ENCODE measurements around the gene FOXO3. TPM values are rescaled to one million over a fixed set of nuclear protein-coding genes. Genes with fewer than 3 reads are reported as not detected.

The FOXO3 gene
- total RNA-seq, 1 experiment from 2014 or later: 22.1 TPM

DNA sequence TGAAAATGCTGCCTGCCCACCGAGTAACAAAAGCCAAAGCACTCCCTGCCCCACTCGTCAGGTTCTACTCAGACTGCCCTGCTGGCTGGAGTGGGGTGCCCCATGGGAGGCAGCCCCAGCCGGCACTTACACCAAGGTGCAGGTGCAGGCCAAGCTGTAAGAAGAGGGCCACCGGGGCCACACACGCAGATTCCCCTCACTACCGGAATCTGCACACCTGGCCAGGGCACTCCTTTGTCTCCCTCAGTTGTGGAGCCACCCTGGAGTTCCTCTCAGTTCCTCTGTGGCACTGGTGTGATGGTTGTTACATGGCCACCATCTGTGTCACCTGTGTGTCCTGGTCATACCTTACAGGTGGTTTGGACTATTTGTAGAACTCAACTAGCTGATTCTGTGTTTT lies 112.4 kb downstream of the FOXO3 start:
- Histone ChIP-seq H2BK120ac (ENCODE audit: low read depth, low read length, poor library complexity, severe bottlenecking) (no peak overlapping the region), H4K91ac (ENCODE audit: insufficient read length, low read depth, low read length) (no peak overlapping the region), H3K4ac (ENCODE audit: low read depth, low read length) (no peak overlapping the region), H3K23me2 (ENCODE audit: insufficient read length, low read depth, low read length, poor library complexity, severe bottlenecking) (no peaks in the 10 kb centered on the region), H3K27me3 (ENCODE audit: insufficient read depth, low read length) (no peaks in the 10 kb centered on the region), H2BK5ac (ENCODE audit: insufficient read length, low read length) (no peak overlapping the region), H3K4me2 (ENCODE audit: insufficient read depth, insufficient read length, low read length) (no peak overlapping the region), H2AK5ac (ENCODE audit: insufficient read length, low read length) (no peak overlapping the region), H2BK12ac (ENCODE audit: insufficient read length, low read depth, low read length) (no peak overlapping the region), H3K27ac (ENCODE audit: insufficient read length, low read depth, low read length) (no peak overlapping the region), H3K79me2 (ENCODE audit: insufficient read depth, low read length) (peaks cover 4% of the 10 kb centered on the region; the same call in 1 of the 2 replicates), H2BK15ac (ENCODE audit: low read depth, low read length) (no peak overlapping the region), H3K9ac (ENCODE audit: extremely low read depth, insufficient read length, low read length) (no peak overlapping the region), H4K5ac (ENCODE audit: insufficient read length, low read depth, low read length) (no peak overlapping the region), H4K8ac (replicated peaks; ENCODE audit: insufficient read length, low read depth, low read length) (no peak overlapping the region), H3K56ac (ENCODE audit: insufficient read length, low read depth, low read length) (no peak overlapping the region), H2BK20ac (ENCODE audit: low read depth, low read length, poor library complexity, severe bottlenecking) (no peak overlapping the region), H2AFZ (ENCODE audit: low read length) (no peak overlapping the region), H3K18ac (ENCODE audit: insufficient read length, low read depth, low read length) (no peak overlapping the region), H3K79me1 (ENCODE audit: insufficient read depth, low read depth, low read length, poor library complexity, severe bottlenecking) (no peaks in the 10 kb centered on the region), H3K4me1 (ENCODE audit: insufficient read depth, low read length) (peaks cover 5% of the 10 kb centered on the region; the same call in 1 of the 2 replicates), H3K23ac (ENCODE audit: insufficient read length, low read depth, low read length) (no peak overlapping the region), H4K20me1 (ENCODE audit: control insufficient read depth, insufficient read depth, insufficient read length) (no peaks in the 10 kb centered on the region), H3T11ph (ENCODE audit: low read length) (no peak overlapping the region), H3K14ac (ENCODE audit: insufficient read depth, low read length) (no peak overlapping the region), H3K9me3 (ENCODE audit: control insufficient read depth, low read depth, low read length) (no peaks in the 10 kb centered on the region)
- peaks cover 35 to 50% of the 10 kb centered on the region in 2 experiments for H3K4me1 Mint-ChIP-seq
- no peak for DNase-seq
- peaks cover 3% of the 10 kb centered on the region for H3K27me3 Mint-ChIP-seq (ENCODE audit: low read depth)
- H3K27ac Mint-ChIP-seq: no peak overlapping the region; a peak in 1 of 7 replicates
- no peaks in the 10 kb centered on the region for H3K9me3 Mint-ChIP-seq
- peaks cover 0 to 5% (median 3%) of the 10 kb centered on the region in 3 experiments; a peak in 2 of 7 replicates for H3K36me3 Mint-ChIP-seq (ENCODE audit: insufficient read depth in 1 of 3, low read depth in 3 of 3)
- no peak overlapping the region for H3K4me3 Mint-ChIP-seq
- WGBS (ENCODE audit: extremely low coverage, insufficient read length, low lambda C conversion rate): no CpG with 5 or more reads among the region's 6 CpGs
- TF ChIP-seq, protein P1, sequence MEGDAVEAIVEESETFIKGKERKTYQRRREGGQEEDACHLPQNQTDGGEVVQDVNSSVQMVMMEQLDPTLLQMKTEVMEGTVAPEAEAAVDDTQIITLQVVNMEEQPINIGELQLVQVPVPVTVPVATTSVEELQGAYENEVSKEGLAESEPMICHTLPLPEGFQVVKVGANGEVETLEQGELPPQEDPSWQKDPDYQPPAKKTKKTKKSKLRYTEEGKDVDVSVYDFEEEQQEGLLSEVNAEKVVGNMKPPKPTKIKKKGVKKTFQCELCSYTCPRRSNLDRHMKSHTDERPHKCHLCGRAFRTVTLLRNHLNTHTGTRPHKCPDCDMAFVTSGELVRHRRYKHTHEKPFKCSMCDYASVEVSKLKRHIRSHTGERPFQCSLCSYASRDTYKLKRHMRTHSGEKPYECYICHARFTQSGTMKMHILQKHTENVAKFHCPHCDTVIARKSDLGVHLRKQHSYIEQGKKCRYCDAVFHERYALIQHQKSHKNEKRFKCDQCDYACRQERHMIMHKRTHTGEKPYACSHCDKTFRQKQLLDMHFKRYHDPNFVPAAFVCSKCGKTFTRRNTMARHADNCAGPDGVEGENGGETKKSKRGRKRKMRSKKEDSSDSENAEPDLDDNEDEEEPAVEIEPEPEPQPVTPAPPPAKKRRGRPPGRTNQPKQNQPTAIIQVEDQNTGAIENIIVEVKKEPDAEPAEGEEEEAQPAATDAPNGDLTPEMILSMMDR (conservative IDR thresholded peaks at IDR 0.05): no peak
